ENCODE measurements around the gene COIL. TPM values are rescaled to one million over a fixed set of nuclear protein-coding genes. Genes with fewer than 3 reads are reported as not detected.
A peak's percentile ranks its signal among the peaks of the same experiment; 100 is the strongest.
"Not testable (repeated sequence)": the region's sequence is repeated elsewhere in the genome, so short reads cannot be mapped to it uniquely, and the experiment has no call there.

Gene COIL
- total and polyA plus RNA-seq, 2 of the 13 experiments (the other 11 are each of a cell fraction or from before 2014, with no cell fraction given), result 8.1 to 29.4 TPM

DNA sequence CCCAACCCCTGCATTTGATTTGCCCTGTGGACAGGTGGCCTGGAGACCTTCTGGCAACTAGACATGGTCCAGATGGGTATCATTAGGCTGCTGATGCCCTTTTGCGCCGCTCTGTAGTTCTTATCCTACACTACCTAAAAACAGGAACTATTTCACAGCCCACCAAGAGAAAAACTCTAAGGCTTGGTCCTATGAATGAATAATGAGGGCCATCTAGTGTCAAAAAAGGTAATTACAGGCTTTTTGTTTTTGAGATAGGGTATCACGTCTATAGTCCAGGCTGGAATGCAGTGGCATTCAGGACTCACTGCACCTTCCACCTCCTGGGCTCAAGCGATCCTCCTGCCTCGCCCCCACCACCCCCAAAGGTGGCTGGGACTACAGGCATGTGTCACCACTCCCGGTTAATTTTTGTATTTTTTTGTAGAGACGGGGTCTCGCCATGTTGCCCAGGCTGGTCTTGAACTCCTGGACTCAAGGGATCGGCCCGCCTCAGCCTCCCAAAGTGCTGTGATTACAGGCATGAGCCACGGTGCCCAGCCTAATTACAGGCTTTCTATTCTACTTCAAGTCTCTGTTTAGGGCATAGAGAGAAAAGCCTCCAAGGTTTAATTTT, 20.9 kb downstream of the COIL start (continued):
- TF ChIP-seq, protein P1, sequence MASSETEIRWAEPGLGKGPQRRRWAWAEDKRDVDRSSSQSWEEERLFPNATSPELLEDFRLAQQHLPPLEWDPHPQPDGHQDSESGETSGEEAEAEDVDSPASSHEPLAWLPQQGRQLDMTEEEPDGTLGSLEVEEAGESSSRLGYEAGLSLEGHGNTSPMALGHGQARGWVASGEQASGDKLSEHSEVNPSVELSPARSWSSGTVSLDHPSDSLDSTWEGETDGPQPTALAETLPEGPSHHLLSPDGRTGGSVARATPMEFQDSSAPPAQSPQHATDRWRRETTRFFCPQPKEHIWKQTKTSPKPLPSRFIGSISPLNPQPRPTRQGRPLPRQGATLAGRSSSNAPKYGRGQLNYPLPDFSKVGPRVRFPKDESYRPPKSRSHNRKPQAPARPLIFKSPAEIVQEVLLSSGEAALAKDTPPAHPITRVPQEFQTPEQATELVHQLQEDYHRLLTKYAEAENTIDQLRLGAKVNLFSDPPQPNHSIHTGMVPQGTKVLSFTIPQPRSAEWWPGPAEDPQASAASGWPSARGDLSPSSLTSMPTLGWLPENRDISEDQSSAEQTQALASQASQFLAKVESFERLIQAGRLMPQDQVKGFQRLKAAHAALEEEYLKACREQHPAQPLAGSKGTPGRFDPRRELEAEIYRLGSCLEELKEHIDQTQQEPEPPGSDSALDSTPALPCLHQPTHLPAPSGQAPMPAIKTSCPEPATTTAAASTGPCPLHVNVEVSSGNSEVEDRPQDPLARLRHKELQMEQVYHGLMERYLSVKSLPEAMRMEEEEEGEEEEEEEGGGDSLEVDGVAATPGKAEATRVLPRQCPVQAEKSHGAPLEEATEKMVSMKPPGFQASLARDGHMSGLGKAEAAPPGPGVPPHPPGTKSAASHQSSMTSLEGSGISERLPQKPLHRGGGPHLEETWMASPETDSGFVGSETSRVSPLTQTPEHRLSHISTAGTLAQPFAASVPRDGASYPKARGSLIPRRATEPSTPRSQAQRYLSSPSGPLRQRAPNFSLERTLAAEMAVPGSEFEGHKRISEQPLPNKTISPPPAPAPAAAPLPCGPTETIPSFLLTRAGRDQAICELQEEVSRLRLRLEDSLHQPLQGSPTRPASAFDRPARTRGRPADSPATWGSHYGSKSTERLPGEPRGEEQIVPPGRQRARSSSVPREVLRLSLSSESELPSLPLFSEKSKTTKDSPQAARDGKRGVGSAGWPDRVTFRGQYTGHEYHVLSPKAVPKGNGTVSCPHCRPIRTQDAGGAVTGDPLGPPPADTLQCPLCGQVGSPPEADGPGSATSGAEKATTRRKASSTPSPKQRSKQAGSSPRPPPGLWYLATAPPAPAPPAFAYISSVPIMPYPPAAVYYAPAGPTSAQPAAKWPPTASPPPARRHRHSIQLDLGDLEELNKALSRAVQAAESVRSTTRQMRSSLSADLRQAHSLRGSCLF (CRISPR knock-in tag; IDR thresholded peaks at IDR 0.05; ENCODE audit: borderline replicate concordance), result no peak
- TF ChIP-seq ZNF672 (CRISPR knock-in tag; IDR thresholded peaks at IDR 0.05) (no peak), CENPT (CRISPR knock-in tag; IDR thresholded peaks at IDR 0.05; ENCODE audit: low read depth) (no peak), RXRB (CRISPR knock-in tag; IDR thresholded peaks at IDR 0.05; ENCODE audit: borderline replicate concordance) (0 out of 2 replicates have a peak, but pooled peaks have one; percentile 31), RFX1 (IDR thresholded peaks at IDR 0.05) (no peak), HNRNPLL (IDR thresholded peaks at IDR 0.05; ENCODE audit: low read depth, low read length, poor library complexity, severe bottlenecking) (no peak)
- TF ChIP-seq, protein P2, sequence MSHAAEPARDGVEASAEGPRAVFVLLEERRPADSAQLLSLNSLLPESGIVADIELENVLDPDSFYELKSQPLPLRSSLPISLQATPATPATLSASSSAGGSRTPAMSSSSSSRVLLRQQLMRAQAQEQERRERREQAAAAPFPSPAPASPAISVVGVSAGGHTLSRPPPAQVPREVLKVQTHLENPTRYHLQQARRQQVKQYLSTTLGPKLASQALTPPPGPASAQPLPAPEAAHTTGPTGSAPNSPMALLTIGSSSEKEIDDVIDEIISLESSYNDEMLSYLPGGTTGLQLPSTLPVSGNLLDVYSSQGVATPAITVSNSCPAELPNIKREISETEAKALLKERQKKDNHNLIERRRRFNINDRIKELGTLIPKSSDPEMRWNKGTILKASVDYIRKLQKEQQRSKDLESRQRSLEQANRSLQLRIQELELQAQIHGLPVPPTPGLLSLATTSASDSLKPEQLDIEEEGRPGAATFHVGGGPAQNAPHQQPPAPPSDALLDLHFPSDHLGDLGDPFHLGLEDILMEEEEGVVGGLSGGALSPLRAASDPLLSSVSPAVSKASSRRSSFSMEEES (CRISPR knock-in tag; IDR thresholded peaks at IDR 0.05), result no peak
- TF ChIP-seq, protein P3, sequence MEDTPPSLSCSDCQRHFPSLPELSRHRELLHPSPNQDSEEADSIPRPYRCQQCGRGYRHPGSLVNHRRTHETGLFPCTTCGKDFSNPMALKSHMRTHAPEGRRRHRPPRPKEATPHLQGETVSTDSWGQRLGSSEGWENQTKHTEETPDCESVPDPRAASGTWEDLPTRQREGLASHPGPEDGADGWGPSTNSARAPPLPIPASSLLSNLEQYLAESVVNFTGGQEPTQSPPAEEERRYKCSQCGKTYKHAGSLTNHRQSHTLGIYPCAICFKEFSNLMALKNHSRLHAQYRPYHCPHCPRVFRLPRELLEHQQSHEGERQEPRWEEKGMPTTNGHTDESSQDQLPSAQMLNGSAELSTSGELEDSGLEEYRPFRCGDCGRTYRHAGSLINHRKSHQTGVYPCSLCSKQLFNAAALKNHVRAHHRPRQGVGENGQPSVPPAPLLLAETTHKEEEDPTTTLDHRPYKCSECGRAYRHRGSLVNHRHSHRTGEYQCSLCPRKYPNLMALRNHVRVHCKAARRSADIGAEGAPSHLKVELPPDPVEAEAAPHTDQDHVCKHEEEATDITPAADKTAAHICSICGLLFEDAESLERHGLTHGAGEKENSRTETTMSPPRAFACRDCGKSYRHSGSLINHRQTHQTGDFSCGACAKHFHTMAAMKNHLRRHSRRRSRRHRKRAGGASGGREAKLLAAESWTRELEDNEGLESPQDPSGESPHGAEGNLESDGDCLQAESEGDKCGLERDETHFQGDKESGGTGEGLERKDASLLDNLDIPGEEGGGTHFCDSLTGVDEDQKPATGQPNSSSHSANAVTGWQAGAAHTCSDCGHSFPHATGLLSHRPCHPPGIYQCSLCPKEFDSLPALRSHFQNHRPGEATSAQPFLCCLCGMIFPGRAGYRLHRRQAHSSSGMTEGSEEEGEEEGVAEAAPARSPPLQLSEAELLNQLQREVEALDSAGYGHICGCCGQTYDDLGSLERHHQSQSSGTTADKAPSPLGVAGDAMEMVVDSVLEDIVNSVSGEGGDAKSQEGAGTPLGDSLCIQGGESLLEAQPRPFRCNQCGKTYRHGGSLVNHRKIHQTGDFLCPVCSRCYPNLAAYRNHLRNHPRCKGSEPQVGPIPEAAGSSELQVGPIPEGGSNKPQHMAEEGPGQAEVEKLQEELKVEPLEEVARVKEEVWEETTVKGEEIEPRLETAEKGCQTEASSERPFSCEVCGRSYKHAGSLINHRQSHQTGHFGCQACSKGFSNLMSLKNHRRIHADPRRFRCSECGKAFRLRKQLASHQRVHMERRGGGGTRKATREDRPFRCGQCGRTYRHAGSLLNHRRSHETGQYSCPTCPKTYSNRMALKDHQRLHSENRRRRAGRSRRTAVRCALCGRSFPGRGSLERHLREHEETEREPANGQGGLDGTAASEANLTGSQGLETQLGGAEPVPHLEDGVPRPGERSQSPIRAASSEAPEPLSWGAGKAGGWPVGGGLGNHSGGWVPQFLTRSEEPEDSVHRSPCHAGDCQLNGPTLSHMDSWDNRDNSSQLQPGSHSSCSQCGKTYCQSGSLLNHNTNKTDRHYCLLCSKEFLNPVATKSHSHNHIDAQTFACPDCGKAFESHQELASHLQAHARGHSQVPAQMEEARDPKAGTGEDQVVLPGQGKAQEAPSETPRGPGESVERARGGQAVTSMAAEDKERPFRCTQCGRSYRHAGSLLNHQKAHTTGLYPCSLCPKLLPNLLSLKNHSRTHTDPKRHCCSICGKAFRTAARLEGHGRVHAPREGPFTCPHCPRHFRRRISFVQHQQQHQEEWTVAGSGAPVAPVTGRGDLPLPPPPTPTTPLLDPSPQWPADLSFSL (CRISPR knock-in tag; IDR thresholded peaks at IDR 0.05), result no peak

DNA sequence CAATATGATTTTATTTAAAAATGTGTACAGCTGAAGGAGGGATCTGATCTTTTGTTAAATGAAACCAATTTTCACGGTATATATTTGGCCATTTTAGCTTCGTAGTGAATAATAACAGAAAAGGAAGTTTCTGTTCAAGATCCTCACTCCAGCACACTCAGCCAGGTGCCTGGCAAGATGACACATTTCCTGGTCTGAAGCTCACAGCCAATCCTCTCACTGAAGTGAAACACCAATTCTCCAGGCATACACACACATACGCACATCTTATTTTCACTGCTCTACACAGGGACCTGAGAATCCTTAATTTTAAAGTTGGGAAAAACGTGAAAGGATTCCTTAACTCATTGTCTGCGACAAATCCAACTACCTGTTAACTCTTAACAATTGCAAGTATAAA, 22.6 kb downstream of the COIL start:
- H3K9ac ChIP-seq (ENCODE audit: insufficient read depth, low read depth, low read length); H3K4me2 ChIP-seq (ENCODE audit: low read depth, low read length); ATAC-seq; H3K27me3 ChIP-seq (ENCODE audit: control insufficient read depth in 1 of 2, insufficient read depth in 2 of 2, low read length in 2 of 2); H3K27ac ChIP-seq (ENCODE audit: extremely low read length, insufficient read depth, low read length); H3K79me2 ChIP-seq (ENCODE audit: insufficient read depth, low read length); H3K4me3 ChIP-seq (replicated peaks in 1 of 3; ENCODE audit: insufficient read depth in 1 of 3, low read depth in 2 of 3, low read length in 3 of 3); in situ Hi-C loops (cut with HindIII; ENCODE audit: extremely low pct_ligation_motif_present, low pct_unique_long_range_greater_than_20kb); DNase-seq (ENCODE audit: low spot score); FAIRE-seq; intact Hi-C loops (cut with micrococcal nuclease; ENCODE audit: unreplicated experiment); H4K20me1 ChIP-seq (ENCODE audit: insufficient read depth, low read length); H3K9me3 ChIP-seq (ENCODE audit: low read length); H2AFZ ChIP-seq (ENCODE audit: low read length): not testable (repeated sequence)
- TSS peak; percentile 33 for BruUV-seq (replicated peaks)
- ChIA-PET POLR2A (interaction anchor here (1.0 kb wide), 1 partner anchor 24 kb away, joined by 4 read pairs; the partner anchor contains the start of gene TRIM25), CTCF (ENCODE audit: low intra/inter-chr PET ratio, low total read pairs) (interaction anchor here (0.7 to 3.3 kb wide), 2 partner anchors 119 to 439 kb away, joined by 4 to 45 read pairs; no protein-coding TSS in a partner anchor)
- H3K36me3 ChIP-seq (replicated peaks in 1 of 2; ENCODE audit: control insufficient read depth in 1 of 2, insufficient read depth in 2 of 2, low read length in 2 of 2), result peaks cover 8 to 57% of the 10 kb centered on the region in 2 experiments
- 95% methylated on average over 5 of the region's 5 CpGs for WGBS (ENCODE audit: low lambda C conversion rate)
- peaks cover 19% of the 10 kb centered on the region for H3K4me1 ChIP-seq (ENCODE audit: insufficient read depth, low read length)
